Small intestine (tissue), 16 donors: ENCODE results near the gene SPANXN5. TPM values are rescaled to one million over a fixed set of nuclear protein-coding genes. Genes with fewer than 3 reads are reported as not detected.
"Not testable (repeated sequence)": the region's sequence is repeated elsewhere in the genome, so short reads cannot be mapped to it uniquely, and the experiment has no call there.

ENCODE experiments used
- DNase-seq, 2 donors: peaks; one replicate each; pipeline versions ENCODE4 v3.0.0 to v3.0.0-alpha.2; 2013
- FAIRE-seq: peaks from 2 replicates; lab custom pipeline; 2012; peaks lifted over from hg19 to GRCh38; lab: Jason Lieb, UNC
- H3K27ac ChIP-seq, 3 donors: one replicate each; pipeline ENCODE4 v1.5.1; 2013; ENCODE audit warnings: low read length in 2 of 3, mild to moderate bottlenecking in 2 of 3, control low read depth in 1 of 3, inconsistent platforms in 1 of 3, low read depth in 1 of 3, moderate library complexity in 1 of 3
- H3K27me3 ChIP-seq, 3 donors: one replicate each; pipeline ENCODE4 v1.6.1; 2013; ENCODE audit warnings: low read length in 3 of 3, inconsistent platforms in 1 of 3; ENCODE audit not compliant: control insufficient read depth in 3 of 3, insufficient read depth in 3 of 3
- H3K36me3 ChIP-seq, 3 donors: one replicate each; pipeline ENCODE4 v1.6.1; 2013; ENCODE audit warnings: low read length in 3 of 3, inconsistent platforms in 1 of 3, low read depth in 1 of 3, mild to moderate bottlenecking in 1 of 3, moderate library complexity in 1 of 3; ENCODE audit not compliant: control insufficient read depth in 3 of 3, insufficient read depth in 2 of 3
- H3K4me1 ChIP-seq, 3 donors: one replicate each; pipeline ENCODE4 v1.6.1; 2013; ENCODE audit warnings: low read length in 2 of 3, inconsistent platforms in 1 of 3, low read depth in 1 of 3, mild to moderate bottlenecking in 1 of 3, moderate library complexity in 1 of 3; ENCODE audit not compliant: control insufficient read depth in 3 of 3, insufficient read depth in 2 of 3
- H3K4me3 ChIP-seq, 3 donors: one replicate each; pipeline ENCODE4 v1.5.1; 2013; ENCODE audit warnings: low read length in 3 of 3, control low read depth in 1 of 3, inconsistent platforms in 1 of 3, low read depth in 1 of 3, mild to moderate bottlenecking in 1 of 3, moderate library complexity in 1 of 3
- H3K9me3 ChIP-seq, 2 donors: one replicate each; pipeline ENCODE4 v1.6.1; 2013; ENCODE audit warnings: low read depth in 1 of 2, low read length in 1 of 2; ENCODE audit not compliant: control insufficient read depth in 2 of 2, insufficient read depth in 1 of 2
- WGBS, 3 donors: extraction: QIAGEN DNeasy Blood & Tissue Kit; methylation state at CpG; one replicate each; pipeline ENCODE4 v1.1.7; 2013; 5-methylcytosine and 5-hydroxymethylcytosine counted together
- long read RNA-seq, 10 donors: transcript quantifications; one replicate each; lab custom pipeline, GENCODE V29; 2026
- polyA plus RNA-seq, 4 donors: library from polyadenylated mRNA; stranded (reverse) in 3 of 4; unstranded in 1 of 4; fragments of 200-250 nt in 3 of 4; fragments of 120-200 nt in 1 of 4; gene quantifications; one replicate each; pipeline versions ENCODE4 v1.2.1 to v1.2.3, GENCODE V29; 2013
- donor health status: healthy with polysubstance abuse.
- donor health status: control.
- donor health status: control.
- donor health status: Bipolar disorder and iron deficiency.
- donor health status: healthy.

The SPANXN5 gene, protein sequence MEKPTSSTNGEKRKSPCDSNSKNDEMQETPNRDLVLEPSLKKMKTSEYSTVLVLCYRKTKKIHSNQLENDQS
- not detected for polyA plus RNA-seq
- long read RNA-seq, donor 1, result 0 reads
- long read RNA-seq, donor 2, result 0 reads
- long read RNA-seq, donor 3, result 0 reads
- long read RNA-seq, donor 4, result 0 reads
- long read RNA-seq, donor 5, result 0 reads
- long read RNA-seq, donor 6, result 0 reads
- long read RNA-seq, donor 7, result 0 reads
- long read RNA-seq, donor 8, result 0 reads
- long read RNA-seq, donor 9, result 0 reads
- long read RNA-seq, donor 10, result 0 reads

DNA sequence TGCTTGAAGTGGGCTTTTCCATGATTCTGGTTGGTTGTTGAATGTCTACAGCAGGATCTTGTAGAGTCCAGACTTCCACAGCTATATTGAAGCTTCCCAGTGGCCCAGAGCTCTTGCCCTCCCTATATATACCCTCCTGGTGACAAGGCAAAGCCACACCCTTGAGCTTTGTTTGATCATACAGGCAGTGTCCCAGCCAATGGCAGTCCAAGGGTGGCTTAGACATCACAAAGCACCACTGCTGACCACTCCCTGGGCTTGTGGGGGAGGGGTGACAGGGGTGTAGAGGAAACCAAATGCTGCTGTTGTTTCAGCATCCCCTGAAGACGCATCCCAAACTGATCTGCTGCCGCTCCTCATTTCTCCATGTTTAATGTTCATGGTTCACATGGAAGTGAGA, at the start of gene SPANXN5:
TSS of gene SPANXN5 (minus strand) at position 101 of the 400 bp plus-strand sequence. CDS start at position 22, 79 bp downstream.
- not testable (repeated sequence) for H3K27me3 ChIP-seq, H3K4me3 ChIP-seq, DNase-seq, H3K9me3 ChIP-seq, H3K4me1 ChIP-seq, H3K27ac ChIP-seq, FAIRE-seq, H3K36me3 ChIP-seq
- WGBS, 3 donors, result 83 to 96% (median 95%) methylated on average over 1 to 2 of the region's 2 CpGs

DNA sequence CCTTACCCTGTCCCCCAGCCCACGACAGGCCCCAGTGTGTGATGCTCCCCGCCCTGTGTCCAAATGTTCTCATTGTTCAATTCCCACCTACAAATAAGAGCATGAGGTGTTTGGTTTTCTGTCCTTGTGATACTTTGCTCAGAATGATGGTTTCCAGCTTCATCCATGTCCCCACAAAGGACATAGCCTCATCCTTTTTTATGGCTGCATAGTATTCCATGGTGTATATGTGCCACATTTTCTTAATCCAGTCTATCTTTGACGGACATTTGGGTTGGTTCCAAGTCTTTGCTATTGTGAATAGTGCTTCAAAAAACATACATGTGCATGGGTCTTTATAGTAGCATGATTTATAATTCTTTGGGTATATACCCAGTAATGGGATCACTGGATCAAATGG, 46.4 kb upstream of the SPANXN5 start:
- not testable (repeated sequence) for H3K36me3 ChIP-seq, DNase-seq, H3K4me3 ChIP-seq, H3K27me3 ChIP-seq, H3K27ac ChIP-seq, H3K4me1 ChIP-seq, H3K9me3 ChIP-seq, FAIRE-seq
- 76 to 87% (median 84%) methylated on average over 3 of the region's 3 CpGs for WGBS, 3 donors

DNA sequence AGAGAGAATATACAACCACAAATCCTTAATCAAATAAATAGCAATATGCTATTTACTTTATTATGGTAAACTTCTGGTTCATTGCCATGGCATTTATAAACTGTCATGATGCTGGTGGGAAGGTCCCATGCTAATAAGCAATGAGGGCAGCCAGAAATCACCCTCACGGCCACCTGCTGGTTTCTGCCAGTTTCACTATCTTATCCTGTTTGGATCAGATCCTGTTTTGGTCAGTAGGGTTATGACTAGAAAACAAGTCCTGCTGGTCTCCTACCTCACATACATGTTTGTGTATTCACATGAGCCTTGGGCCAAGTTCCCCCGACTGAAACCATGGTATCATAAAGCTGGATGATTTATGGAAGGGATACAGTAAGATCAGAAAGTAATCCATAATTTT, 41.9 kb upstream of the SPANXN5 start:
- Histone ChIP-seq H3K27me3 (no peaks in the 10 kb centered on the region), H3K4me3 (no peak overlapping the region), H3K27ac (no peak overlapping the region), H3K9me3 (no peaks in the 10 kb centered on the region), H3K4me1 (no peaks in the 10 kb centered on the region), H3K36me3 (no peaks in the 10 kb centered on the region)
- DNase-seq (no peak), FAIRE-seq (no peak)
- WGBS, 3 donors, result 19 to 42% (median 33%) methylated on average over 2 of the region's 2 CpGs

DNA sequence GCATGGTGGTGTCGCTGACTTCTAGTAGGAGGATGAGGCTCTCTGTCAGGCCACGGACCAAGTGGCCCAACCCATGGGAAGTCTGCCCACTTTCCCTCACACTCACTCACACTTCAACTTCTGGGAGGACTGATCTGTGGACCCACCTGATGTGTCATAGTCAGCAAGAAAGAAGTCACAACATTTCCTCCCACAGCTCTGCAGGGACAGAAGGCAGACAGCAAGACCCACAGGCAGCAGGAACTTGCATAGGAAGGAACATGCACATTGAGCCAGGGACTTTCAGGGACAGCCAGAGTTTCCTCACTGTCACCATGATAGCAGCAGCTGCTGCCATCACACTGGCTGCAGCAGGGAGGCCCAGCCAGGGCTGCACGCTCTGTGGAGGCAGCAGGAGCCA, 33.3 kb upstream of the SPANXN5 start:
- Histone ChIP-seq H3K36me3 (no peaks in the 10 kb centered on the region), H3K4me1 (no peaks in the 10 kb centered on the region), H3K9me3 (no peaks in the 10 kb centered on the region), H3K27ac (no peak overlapping the region), H3K27me3 (no peaks in the 10 kb centered on the region), H3K4me3 (no peak overlapping the region)
- FAIRE-seq, result no peak
- WGBS, 3 donors, result 39 to 58% (median 52%) methylated on average over 3 of the region's 3 CpGs
- DNase-seq, result no peak

DNA sequence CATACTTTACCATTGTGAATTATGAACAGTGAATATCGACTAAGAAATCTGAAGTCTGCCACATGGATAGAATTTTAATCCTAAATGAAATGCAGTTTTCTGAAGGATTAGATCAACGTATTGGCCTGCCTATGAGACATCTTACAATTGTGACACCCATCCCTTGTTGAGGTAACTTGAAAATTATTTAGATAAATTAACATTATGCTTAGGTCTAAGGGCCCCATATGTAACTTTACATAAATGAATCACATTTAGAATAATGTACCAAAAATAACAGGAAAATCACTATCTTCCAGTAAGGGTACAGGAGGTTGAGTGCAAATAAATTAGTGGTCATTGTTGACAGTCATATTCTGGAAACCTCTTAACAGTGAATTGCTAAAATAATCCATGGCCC, 27.4 kb upstream of the SPANXN5 start:
- Histone ChIP-seq H3K27me3 (no peaks in the 10 kb centered on the region), H3K27ac (no peak overlapping the region), H3K9me3 (no peaks in the 10 kb centered on the region), H3K4me1 (no peaks in the 10 kb centered on the region), H3K4me3 (no peak overlapping the region), H3K36me3 (no peaks in the 10 kb centered on the region)
- WGBS, 3 donors, result 44 to 82% (median 60%) methylated on average over 2 of the region's 2 CpGs
- FAIRE-seq, result no peak
- no peak for DNase-seq

DNA sequence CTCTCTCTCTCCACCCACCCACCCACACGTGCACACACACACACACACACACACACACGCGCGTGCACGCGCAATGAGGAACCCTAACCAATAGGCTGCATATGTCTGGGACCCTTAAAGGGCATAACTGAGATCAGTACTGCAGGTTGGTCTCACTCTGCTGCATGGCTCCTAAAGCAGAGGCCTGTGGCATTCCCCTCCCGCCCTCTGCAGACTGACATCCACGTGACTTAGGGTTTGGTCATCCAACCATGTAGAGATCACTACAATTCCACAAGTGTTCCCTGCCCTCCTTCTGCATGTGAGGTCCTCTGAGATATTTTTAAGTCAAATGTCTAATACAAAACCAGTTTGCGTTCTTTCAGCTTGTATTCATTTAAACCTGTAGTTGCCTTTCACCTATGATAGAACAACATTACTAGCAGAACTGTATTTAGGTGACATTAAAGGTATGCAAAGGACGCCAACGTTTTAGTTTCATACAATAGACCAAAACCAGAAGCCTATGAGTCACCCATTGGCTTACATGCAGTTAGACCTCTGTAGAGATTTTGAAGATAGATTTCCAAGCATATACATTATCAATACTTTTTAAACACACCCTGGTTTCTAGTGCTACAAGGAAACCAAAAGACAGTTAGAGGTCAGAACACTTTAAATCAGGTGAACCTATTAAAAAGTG, 24.0 kb upstream of the SPANXN5 start:
- WGBS, 3 donors, result 83 to 90% (median 87%) methylated on average over 11 of the region's 11 CpGs
- no peak for DNase-seq
- FAIRE-seq, result no peak

DNA sequence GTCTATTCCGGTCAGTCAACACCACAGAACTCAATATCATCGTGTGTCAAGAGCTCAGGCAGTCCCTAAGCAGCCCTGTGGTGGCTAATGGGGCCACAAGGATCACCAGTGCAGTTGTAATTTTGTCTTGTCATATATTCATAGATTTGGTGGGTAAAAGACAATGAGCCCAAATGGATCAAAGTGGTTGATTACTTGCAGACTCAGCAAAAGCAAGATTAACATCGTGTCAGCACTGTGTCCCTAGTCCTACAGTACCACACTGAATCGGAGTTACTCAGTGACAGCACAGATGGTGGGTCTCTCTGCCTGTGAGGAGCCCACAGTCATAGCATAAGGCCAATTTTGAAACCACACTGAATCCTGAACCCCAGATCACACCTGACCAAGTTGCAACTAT, 22.6 kb upstream of the SPANXN5 start:
- FAIRE-seq (no peak), DNase-seq (no peak)
- H3K27me3 ChIP-seq, result no peaks in the 10 kb centered on the region
- no peaks in the 10 kb centered on the region for H3K4me1 ChIP-seq
- H3K4me3 ChIP-seq, result no peak overlapping the region
- H3K9me3 ChIP-seq, result no peaks in the 10 kb centered on the region
- WGBS, 3 donors, result 65 to 90% (median 82%) methylated on average over 4 of the region's 4 CpGs
- no peak overlapping the region for H3K27ac ChIP-seq
- no peaks in the 10 kb centered on the region for H3K36me3 ChIP-seq

More for the DNA sequence above, 24.0 kb upstream of the SPANXN5 start:
- no peak overlapping the region for H3K4me3 ChIP-seq
- H3K27ac ChIP-seq, result no peak overlapping the region
- H3K36me3 ChIP-seq, result no peaks in the 10 kb centered on the region
- H3K9me3 ChIP-seq, result no peaks in the 10 kb centered on the region
- no peaks in the 10 kb centered on the region for H3K4me1 ChIP-seq
- no peaks in the 10 kb centered on the region for H3K27me3 ChIP-seq

DNA sequence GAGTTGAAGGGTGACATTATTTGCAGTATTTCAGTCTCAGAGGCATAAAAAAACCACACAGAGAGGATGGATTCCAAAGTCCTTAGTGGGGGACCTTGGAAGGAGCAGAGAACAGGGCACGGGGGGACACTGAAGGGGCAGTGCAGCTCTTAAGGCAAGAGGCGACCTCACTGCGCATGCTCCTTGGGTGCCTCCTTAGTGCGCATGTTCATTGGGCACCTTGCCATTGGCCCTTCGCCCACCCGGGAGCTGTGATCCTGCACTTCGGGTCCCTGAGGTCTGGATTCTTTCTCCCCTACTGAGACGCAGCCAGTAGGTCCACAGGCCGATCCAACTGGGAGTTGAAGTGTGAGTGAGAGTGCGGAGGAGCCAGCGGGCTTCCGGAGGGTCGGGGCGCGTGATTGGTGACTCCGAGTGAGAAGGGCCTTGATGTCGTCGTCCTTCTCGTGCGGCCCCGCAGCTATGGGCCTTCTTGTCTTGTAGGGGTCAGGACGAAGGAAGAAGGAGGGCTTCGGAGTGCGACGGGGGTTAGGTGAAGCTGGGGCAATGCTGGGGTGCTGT, 13.9 kb upstream of the SPANXN5 start, which contains the start of gene XAGE5:
TSS of gene XAGE5 (plus strand) at position 223 of the 561 bp plus-strand sequence. CDS start 1,280 bp downstream, outside the sequence.
- DNase-seq (no peak), FAIRE-seq (no peak)
- H3K27me3 ChIP-seq, result no peaks in the 10 kb centered on the region
- H3K4me3 ChIP-seq, result no peak within 1 kb of the TSS
- H3K36me3 ChIP-seq, result no peaks in the 10 kb centered on the region
- H3K9me3 ChIP-seq, result no peaks in the 10 kb centered on the region
- H3K27ac ChIP-seq, result no peak within 1 kb of the TSS
- WGBS, 3 donors, result 89 to 92% (median 92%) methylated on average over 25 of the region's 25 CpGs
- no peaks in the 10 kb centered on the region for H3K4me1 ChIP-seq
